Muscle of arm (tissue), 12 donors: ENCODE data around the gene EML4. TPM values are rescaled to one million over a fixed set of nuclear protein-coding genes. Genes with fewer than 3 reads are reported as not detected.
A peak's percentile ranks its signal among the peaks of the same experiment; 100 is the strongest.

Experiments used
- DNase-seq: peaks from one replicate; pipeline ENCODE4 v3.0.0-alpha.2; 2013
- polyA plus RNA-seq, 12 donors: library from polyadenylated mRNA; unstranded; fragments of 120-200 nt; gene quantifications; one replicate each; pipeline ENCODE4 v1.2.1, GENCODE V29; 2013; ENCODE audit not compliant: insufficient read length in 12 of 12

The EML4 gene
- polyA plus RNA-seq, 12 donors, result 23.8 to 69.9 (median 37.4) TPM; not detected in 1

- DNase-seq, result no peak
Observed at GRCh38 chr2:42135381-42136312, 33.5 kb upstream of the EML4 start.

- DNase-seq, result no peak
Observed at GRCh38 chr2:42136782-42137124, 32.4 kb upstream of the EML4 start.

GRCh38 chr2:42137125-42137841 lies 31.9 kb upstream of the EML4 start:
- no peak for DNase-seq

- DNase-seq, result no peak
Observed at GRCh38 chr2:42138163-42139015, 30.8 kb upstream of the EML4 start.

GRCh38 chr2:42139101-42139500 lies 30.1 kb upstream of the EML4 start:
- no peak for DNase-seq

GRCh38 chr2:42140496-42140895 lies 28.7 kb upstream of the EML4 start:
- DNase-seq, result no peak

GRCh38 chr2:42141687-42142546 lies 27.2 kb upstream of the EML4 start:
- peak; percentile 79 for DNase-seq

GRCh38 chr2:42142547-42143184 lies 26.5 kb upstream of the EML4 start:
- no peak for DNase-seq

- no peak for DNase-seq
Observed at GRCh38 chr2:42147641-42148274, 21.4 kb upstream of the EML4 start.

GRCh38 chr2:42150159-42150558 lies 19.0 kb upstream of the EML4 start:
- no peak for DNase-seq

GRCh38 chr2:42153944-42154581 lies 15.1 kb upstream of the EML4 start:
- no peak for DNase-seq

- DNase-seq, result no peak
Observed at GRCh38 chr2:42156721-42157120, 12.4 kb upstream of the EML4 start.

- DNase-seq, result no peak
Observed at GRCh38 chr2:42161444-42161843, 7.7 kb upstream of the EML4 start.

GRCh38 chr2:42163444-42164045 lies 5.6 kb upstream of the EML4 start:
- no peak for DNase-seq

GRCh38 chr2:42164046-42164445 lies 5.1 kb upstream of the EML4 start:
- no peak for DNase-seq

- no peak for DNase-seq
Observed at GRCh38 chr2:42164971-42165370, 4.2 kb upstream of the EML4 start.

- no peak for DNase-seq
Observed at GRCh38 chr2:42167458-42167857, 1.7 kb upstream of the EML4 start.

GRCh38 chr2:42168459-42169099 lies 574 bp upstream of the EML4 start:
- DNase-seq, result no peak
